Stimulated activated CD4-positive, alpha-beta T cell treated with anti-CD3 and anti-CD28 coated beads, TNF-alpha, amount 100 ng/mL, for 1 hour (primary cell): ENCODE data around the gene STARD10.
A peak's percentile ranks its signal among the peaks of the same experiment; 100 is the strongest.
"Not testable (repeated sequence)": the region's sequence is repeated elsewhere in the genome, so short reads cannot be mapped to it uniquely, and the experiment has no call there.

Source experiments
- DNase-seq, 3 donors: peaks; one replicate each; pipeline ENCODE4 v3.0.0-alpha.2; 2020; ENCODE audit warnings: low read depth in 3 of 3, low spot score in 1 of 3

Gene STARD10

GRCh38 chr11:72826191-72826941 is 32.5 kb upstream of the STARD10 start:
- no peak for DNase-seq

GRCh38 chr11:72825661-72826060 is 31.8 kb upstream of the STARD10 start:
- no peak for DNase-seq

GRCh38 chr11:72824811-72825505 is 31.1 kb upstream of the STARD10 start:
- DNase-seq: no peak

GRCh38 chr11:72824020-72824419 is 30.2 kb upstream of the STARD10 start:
- no peak for DNase-seq

- no peak for DNase-seq
Observed at GRCh38 chr11:72823105-72823804, 29.4 kb upstream of the STARD10 start.

GRCh38 chr11:72821920-72822799 is 28.3 kb upstream of the STARD10 start:
- peak; percentile 72 to 92 (median 75) for DNase-seq

- DNase-seq: no peak
Observed at GRCh38 chr11:72821221-72821919, 27.5 kb upstream of the STARD10 start.

GRCh38 chr11:72820439-72821139 is 26.7 kb upstream of the STARD10 start:
- no peak for DNase-seq

GRCh38 chr11:72818971-72819370 is 25.1 kb upstream of the STARD10 start:
- no peak for DNase-seq

- DNase-seq: no peak
Observed at GRCh38 chr11:72817966-72818365, 24.1 kb upstream of the STARD10 start.

GRCh38 chr11:72816404-72816990 is 22.6 kb upstream of the STARD10 start:
- DNase-seq: no peak

GRCh38 chr11:72815110-72815618 is 21.3 kb upstream of the STARD10 start:
- no peak for DNase-seq

- DNase-seq: peak; percentile 69 to 88 (median 76)
Observed at GRCh38 chr11:72814286-72815109, 20.7 kb upstream of the STARD10 start, which contains the start of gene ATG16L2. TSS of gene ATG16L2 (plus strand) at chr11:72814411. CDS start at chr11:72814446, 35 bp downstream.

- peak in 1 of 3 donors; percentile 47 for DNase-seq
Observed at GRCh38 chr11:72813740-72814285, 20.0 kb upstream of the STARD10 start.

- peak in 2 of 3 donors; percentile 43 to 48 for DNase-seq
Observed at GRCh38 chr11:72812967-72813739, 19.3 kb upstream of the STARD10 start.

GRCh38 chr11:72812604-72812966 is 18.7 kb upstream of the STARD10 start:
- DNase-seq: no peak

- not testable (repeated sequence) for DNase-seq
Observed at GRCh38 chr11:72811686-72812085, 17.8 kb upstream of the STARD10 start.
